ENCODE data around the gene DGAT2.

DGAT2 gene

DNA sequence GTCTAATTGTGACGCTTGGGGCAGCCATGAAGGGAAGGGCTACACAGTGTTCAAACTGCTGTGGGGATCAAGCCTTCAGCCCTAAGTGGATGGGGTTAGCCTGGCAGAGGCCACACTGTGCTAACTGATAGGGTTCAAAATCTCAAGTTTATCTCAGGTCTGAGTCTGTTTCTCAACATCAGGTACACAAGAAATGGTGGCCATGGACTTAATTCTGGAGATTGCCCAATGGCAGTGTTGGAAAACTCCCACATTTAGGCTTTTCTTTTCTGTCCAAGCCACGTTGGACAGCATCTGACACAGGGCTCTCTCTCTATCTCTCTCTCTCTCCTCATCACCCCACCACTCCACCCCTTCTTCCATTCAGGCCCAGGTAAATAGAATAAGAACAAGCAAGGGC is 10.9 kb upstream of the DGAT2 start:
- DNase-seq, result no peak
- ATAC-seq, result no peak

DNA sequence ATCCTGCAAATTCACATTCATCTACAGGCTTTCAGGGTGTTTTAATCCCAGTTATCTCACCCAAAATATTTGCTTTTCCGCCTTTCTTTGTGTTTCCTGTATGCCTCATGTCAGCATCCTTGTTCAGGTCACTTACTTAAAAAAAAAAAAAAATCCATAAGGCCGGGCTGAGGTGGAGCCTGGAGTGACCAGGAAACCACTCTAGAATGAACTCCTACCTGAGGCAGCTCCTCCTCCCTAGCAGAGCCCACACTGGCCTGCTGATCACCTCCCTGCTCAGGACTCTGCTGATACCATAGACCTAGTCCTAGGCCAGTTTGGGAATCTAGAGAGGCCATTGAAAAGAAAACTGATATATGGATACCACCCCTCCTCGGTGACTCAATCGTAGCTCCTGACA is 8.7 kb upstream of the DGAT2 start:
- ATAC-seq, result no peak

DNA sequence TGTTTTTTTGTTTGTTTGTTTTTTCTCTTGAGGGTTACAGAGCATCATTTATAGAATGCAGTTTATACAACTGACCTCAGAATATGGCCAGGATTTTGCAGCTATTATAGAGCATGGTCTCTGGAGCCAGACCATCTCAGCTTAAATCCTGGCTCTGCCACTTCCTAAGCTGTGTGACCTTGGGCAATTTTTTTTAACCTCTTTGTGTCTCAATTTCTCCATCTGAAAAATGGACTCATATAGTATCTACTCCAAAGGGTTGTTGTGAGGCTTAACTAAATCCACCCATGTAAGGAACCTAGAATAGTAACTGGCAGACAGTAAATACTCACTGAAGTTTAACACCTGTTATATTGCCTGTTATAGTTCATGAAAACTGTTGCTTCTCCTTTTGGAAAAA is 8.3 kb upstream of the DGAT2 start:
- DNase-seq, result no peak
- no peak for ATAC-seq

More for the DNA sequence above, 8.7 kb upstream of the DGAT2 start:
- DNase-seq, result no peak

DNA sequence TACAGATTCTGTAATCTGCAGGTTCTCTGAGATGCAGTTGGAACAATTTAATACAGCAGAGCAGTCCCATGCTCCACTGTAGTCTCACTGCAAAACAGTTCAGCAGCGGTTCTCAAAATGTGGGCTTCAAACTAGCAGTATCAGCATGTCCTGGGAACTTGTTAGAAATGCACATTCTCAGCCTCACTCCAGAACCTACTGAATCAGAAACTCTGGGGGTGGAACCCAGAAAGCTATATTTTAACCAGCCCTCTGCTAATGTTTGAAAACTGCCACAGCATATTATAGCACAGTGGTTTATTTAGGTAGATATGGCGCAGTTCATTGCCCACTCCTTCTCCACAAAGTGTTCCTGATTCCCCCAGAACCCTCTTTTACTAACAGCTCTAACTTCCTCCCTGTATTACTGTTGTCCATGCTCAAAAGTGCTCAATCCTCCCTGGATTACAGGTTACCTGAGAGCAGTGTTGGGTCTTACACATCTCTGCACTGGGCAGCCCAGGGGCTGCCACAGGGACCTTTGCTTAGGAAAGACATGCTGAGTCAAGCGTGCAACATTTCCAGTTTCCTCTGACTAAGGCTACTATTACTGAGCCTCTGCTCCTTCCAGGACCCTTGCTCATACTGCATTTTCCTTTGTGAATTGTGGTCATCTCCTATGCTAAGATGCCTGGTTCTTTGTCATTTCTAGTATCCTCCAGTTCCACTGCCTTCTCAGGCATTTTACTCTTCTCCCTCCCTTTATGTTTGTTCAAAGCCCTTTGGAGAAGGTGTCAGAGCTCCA is 7.7 kb upstream of the DGAT2 start:
- ATAC-seq, result no peak
- DNase-seq, result no peak

DNA sequence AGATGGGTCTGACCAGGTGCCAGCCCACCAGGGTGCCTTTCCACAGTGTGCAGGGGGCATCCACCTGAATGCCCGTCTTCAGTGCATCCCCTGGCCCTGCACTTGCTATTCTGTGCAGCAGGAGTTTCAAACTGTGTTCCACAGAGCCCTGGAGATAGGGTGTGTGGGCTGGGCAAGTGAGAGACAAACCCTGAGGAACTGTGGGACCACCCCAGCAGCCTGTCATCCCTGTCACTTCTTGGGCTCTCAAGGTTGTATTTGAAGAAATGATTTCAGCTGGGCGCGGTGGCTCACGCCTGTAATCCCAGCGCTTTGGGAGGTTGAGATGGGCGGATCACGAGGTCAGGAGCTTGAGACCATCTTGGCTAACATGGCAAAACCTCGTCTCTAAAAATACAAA is 6.4 kb upstream of the DGAT2 start:
- no peak for DNase-seq
- ATAC-seq, result no peak

DNA sequence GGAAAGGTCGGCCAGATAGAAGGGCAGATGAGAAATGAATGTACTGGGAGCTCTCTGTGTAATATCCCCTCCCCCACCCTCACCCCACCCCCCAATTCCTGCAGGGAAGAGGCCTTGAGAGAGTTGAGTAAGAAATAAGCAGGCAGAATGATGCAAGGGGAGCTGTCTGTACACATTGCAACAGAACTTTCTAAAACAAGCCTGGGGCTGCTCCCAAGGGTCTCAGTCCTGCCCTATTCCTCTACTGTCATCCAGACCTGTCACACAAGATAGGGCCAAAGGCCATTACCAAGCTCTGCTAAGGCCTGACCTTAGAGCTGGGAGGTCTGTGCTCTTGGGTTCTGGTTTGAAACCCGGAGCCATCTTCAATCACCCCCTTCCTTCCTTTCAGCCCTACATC is 5.7 kb upstream of the DGAT2 start:
- DNase-seq (no peak), ATAC-seq (no peak)

DNA sequence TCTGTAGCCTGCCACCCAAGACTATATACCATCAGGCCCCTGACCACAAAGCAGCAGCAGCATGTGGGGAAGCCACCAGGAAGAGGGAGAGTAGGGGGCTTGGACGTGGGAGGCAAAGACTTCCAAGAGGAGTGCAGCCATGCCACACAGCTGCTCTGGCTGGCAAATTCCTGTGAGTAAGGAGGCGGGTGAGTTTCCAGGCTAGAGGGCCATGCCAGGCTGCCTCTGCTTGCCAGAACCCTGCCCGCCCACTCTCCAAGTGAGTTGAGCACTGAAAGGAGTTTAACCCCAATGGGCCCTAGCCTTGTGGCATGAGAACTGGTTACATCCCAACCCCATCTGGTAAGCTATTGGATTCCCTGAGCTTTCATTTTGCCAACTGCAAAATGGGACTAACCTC is 4.7 kb upstream of the DGAT2 start:
- DNase-seq (no peak), ATAC-seq (no peak)

DNA sequence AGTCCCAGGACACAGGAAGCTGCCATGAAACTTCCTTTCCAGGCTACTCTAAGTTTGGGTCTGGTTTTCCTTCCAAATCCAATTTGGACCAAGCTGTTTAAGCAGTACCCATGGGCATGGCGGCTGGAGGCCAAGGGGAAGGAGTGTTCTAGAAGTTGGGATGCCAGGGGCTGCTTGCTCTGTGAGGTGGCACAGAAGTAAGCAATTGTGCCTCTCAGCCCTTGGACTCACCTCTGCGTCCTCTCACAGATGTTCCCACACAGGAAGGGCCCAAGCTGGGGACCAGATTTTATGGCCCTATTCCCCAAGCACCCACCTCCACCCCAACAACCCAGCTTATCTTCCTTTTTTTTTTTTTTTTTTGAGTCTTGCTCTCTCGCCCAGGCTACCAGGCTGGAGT is 3.5 kb upstream of the DGAT2 start:
- ATAC-seq (no peak), DNase-seq (no peak)

DNA sequence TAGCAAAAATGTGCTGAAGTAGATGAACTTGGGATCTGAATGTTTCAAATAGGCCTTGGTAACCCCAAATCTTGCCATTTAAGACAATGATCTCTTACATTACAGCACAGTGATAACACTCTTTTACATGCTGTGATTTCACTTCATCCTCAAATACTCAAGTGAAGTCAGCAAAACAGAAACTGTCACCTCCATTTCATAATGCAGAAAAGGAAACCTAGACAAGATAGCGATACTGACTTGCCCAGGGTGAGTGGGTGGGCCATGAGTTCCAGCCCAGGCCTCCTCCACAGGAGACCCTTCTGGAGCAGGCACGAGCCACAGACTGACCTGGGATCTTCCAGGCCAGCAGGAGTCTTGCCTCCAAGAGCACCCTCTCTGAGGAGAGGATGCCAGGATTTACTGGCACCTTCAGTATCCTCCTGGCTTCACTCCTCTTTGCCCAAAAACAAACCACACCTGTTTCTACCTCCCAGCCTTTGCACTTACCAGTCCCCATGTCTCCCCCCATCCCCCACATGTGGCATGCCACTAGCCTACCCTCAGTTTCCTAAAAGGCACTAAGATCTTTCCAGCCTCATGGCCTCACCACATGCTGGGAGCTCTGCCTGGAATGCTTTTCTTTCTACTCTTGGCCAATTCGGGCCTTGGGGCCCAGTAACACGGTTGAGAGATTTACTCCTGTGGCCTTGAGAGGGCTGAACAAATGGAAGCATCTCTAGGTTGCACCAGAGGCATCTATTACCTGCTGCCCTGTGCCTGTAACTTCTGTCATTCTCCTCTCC is 1.9 kb upstream of the DGAT2 start:
- no peak for DNase-seq
- ATAC-seq, result no peak

DNA sequence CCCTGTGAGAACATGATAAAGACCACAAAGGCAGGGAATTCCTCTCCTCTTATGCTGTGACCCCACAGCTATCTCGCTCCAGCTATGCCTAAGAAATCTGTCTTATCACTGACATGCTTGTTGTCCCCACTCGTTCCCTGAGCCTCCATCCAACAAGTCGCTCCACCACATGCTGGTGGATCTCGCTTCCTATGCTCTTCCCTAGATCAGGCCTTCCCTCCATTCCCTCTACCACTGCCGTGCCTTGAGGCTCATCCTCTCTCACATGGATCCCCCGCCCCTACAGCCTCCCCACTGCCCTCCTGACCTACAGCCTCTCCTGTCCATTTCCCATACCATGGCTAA is 1.4 kb upstream of the DGAT2 start:
- no peak for ATAC-seq
- no peak for DNase-seq

DNA sequence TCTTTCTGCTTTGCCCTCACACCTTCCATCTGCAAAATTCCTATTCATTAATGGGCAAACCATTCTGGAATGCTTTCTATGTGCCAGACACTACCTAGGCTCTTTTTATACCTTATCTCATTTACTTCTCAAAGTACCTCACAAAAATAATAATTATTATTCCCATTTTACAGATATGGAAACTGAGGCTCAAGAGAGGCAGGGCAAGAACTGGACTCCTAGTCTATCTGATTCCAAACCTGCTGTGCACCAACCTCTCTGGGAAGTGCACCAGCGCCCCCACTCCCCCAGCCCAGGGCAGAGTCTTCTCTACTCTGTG is 826 bp upstream of the DGAT2 start:
- no peak for DNase-seq
- no peak for ATAC-seq

DNA sequence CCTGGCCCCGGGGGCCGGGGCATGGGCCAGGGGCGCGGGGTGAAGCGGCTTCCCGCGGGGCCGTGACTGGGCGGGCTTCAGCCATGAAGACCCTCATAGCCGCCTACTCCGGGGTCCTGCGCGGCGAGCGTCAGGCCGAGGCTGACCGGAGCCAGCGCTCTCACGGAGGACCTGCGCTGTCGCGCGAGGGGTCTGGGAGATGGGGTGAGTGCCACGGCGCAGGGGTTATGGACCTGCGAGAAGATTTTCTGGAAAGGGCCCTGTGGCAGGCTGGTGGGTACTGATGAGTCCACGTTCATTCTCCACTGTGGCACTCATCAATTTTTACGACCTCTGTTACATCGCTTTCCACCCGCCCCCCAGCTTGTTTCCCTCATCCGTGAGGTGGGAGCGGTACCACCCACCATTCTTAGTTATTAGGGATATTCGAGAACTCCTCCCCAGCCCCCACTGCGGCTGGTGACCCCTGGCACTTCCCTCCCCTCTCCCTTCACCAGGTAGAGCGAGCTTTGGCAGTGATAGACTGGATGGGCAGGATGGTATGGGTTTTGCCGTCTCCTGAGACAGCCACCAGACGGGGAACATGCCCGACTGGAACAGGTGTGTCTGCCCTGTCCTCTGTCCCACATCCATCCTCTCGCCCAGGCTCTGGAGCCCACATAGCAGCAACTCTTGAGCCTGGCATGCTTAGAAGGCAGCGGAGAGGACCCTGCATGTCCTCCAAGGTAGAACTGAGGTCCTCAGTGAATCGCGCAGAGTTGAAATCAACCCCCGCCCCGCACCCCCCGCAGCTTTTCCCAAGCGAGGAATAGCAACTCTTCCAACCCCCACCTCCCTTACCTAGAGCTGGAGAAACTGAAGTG is 562 bp downstream of the DGAT2 start:
- peak; percentile 16 for DNase-seq
- no peak for ATAC-seq

DNA sequence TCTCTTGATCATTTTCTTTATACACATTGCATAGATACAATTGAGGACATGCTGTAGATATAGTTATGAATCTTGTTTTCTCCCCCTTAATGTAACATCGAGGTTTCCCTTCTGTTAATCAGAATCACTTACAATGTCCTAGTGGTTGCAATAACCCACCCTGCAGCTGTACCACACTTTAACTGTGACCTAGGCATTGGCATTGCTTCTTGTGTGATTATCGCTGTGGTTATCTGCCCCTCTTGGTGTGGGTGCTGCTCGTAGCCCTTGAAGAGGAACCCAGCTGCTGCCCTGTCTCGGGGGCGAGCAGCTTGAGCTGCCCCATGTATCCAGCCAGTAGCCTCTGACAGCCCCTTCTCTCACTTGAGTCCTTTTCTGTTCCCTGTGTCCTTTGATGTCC is 1.5 kb downstream of the DGAT2 start:
- no peak for DNase-seq
- no peak for ATAC-seq

DNA sequence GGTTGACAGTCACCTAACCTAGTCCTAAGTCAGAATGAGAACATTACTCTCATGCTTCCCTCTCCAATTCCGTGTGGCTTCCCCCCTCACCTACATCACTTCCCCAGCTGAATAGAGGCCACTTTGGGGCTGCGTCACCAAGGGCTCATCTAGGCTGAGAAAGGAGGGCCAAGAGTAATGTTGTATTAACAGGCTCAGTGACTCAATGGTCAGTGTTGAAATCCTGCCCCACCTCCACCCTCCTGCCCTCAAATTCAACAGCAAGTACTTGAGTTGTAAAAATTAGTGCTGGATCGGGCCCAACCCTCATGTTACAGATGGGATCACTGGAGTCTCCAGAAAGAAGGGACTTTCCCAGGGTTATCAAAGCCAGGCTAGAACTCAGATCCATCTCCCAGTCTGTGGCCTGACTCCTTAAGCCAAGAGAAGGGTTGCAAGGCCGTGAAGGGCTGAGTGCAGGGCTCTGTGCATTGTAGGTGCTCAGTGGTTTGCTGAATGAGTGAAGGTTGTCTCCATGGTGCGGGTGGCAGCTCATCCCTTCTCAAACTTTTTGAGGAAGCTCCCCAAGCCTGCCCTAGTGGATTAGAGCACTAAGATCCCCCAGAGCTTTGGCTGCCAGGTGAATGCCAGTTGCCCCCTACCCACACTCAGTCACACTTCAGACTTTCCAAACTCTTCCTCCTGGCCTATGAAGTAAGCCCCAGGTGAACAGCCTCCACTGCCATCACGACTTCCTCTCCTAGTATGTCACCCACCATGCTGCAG is 3.2 kb downstream of the DGAT2 start:
- DNase-seq, result no peak

DNA sequence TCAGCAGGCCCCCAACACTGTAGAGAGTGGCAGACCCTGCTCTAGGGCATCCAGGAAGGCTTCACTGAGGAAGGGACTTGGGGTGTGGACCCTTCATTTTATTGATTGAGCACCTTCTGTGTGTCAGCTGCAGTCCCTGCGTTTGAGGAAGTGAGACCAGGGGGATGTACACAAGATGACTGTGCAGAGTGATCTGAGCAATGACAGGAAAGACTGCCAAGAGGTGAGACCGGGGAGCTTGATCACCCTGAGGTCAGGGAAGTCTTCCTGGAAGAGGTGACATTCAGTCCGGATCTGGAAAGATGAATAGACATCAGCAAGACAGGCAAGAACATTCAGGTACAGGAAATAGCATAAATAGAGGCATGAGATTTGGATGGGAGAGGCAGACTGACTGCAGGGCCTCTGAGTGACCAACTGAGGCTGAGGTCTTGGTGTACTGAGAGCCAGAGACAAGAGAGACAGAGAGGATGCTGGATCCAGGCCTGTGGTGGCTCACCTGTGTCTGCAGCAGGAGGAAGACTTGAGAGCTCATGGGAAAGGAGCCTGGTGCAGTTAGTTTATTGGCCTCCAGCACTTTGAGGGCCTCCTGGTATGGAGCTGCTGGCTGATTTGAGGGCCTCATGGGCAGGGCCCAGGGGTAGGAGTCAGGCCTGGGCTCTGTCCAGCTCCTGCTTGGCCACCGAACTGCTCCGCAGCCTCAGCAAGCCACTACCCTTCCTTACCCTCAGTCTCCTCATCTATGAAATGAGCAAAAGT is 5.2 kb downstream of the DGAT2 start:
- DNase-seq (peak; percentile 27), ATAC-seq (peak; percentile 52)

More for the DNA sequence above, 3.2 kb downstream of the DGAT2 start:
- no peak for ATAC-seq

DNA sequence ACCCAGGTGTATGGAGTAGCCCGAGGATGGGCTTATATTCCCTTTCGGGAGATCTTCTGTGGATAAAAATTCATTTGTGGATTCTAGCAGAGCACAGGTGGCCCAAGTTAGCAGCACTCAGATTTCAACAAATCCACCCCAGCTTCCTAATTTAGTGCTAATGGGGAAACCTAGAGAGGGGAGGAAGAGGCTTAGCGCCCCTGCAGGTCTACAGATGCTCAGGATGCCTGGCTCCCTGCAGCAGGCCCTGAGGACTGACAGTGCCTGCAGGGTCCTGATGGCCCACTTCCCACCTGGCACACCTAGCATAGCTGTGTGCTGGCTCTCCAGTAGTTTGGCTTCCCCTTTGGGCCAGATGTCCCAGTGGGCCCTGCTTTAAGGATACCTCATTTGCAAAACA is 6.5 kb downstream of the DGAT2 start:
- ATAC-seq (no peak), DNase-seq (no peak)

DNA sequence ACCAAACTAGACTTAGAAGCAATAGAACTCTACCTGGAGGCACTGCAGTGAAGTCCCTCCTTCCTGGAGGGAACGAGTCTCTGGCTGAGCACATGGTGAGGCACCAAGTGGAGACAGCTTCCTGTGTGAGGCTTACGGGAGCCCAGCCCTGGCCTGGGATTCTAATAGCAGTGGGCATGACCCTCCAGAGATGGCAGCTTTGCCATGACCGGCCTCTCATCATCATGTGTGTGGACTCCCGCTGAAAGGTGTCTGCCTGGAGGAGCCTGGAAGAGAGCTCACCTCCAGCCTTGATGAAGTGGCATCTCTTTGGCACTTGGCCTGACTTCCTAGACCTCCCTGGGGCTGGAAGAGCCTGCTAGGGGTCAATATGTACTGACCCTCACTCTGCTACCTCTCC is 8.0 kb downstream of the DGAT2 start:
- no peak for DNase-seq
- ATAC-seq, result no peak

DNA sequence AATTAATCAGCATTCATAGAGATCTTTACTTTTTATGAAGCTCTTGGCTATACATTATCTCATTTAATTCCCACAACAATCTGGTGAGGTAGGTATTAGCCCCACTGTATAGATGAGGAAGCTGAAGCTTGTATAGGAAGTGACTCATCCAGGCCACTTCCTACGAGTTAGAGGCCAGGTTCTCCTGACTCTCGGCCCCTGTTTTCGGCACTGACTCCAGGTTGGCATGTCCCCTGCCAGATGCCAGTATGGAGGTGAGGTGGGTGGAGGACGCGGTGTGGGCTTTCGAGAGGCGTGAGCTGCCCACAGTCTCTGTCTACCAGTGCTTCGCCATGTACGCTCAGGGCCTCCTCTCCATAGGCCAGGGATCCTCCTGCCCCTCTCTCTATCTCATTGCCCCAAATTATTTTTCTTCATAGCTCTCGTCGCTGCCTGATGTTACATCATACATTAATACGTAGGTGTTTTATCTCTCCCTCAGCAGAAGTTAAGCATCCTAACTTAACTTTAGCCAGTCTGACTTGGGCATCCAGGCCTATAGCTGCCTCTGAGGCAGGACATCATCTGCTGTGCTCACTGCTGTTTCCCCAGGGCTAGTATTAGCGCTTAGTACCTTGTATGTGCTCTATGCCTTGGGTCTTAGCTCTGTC is 9.0 kb downstream of the DGAT2 start:
- DNase-seq, result no peak
- no peak for ATAC-seq

DNA sequence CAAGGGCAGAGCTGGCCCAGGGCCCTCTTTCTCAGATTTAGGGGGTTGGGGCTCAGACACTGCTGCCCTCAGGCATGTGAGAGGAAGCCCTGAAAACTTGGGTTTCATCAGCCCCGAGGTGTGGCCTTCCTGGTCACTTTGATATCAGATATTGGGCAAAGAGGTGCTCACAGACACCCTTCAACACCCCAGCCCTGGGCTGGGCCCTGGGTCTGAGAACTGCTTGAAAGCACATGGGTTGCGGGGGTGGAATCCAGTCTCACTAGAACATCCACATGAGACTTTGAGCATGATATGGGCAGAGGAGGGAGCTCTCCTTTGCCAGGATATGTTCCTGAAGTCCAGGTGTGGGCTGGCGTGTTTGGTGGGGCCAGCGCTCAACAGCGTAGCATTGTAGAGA is 10.4 kb downstream of the DGAT2 start:
- DNase-seq (no peak), ATAC-seq (no peak)

DNA sequence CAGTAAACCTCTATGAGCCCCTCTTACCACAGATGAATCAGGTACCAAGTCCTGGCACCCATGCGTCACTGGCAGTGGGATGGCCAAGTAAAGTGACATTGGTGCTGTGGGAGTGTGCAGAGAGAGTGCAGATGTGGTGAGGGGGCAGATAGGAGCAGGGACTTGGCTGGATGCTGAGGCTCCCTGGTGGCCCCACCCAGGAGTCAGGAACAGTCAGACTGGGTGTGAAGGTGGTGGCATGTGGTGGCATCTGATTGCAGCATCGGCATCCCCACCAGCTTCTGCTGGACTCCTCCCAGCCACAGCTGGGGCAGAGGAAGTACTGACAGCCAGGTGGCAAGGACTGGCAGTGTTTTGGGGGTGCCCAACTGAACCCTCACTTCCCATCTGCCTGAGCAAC is 11.4 kb downstream of the DGAT2 start:
- ATAC-seq (no peak), DNase-seq (no peak)

DNA sequence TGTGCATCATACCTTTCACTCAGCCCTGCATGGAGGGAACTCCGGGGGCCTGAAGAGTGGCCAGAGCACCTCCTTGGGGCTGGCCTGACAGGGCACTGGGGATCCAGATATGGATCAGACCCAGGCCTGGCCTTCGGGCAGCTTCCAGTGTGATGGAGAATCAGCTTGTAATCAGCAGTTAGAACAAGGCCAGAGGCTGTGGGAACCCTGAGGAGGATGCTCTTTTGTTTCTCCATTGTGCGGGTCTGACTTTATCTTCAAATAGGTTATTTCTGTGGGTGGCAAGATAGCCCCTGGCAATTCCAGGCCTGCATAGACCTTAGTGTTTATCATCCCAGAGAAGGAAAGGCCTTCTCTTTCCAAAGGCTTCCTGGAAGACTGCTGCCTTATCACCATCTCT is 12.3 kb downstream of the DGAT2 start:
- no peak for ATAC-seq
- no peak for DNase-seq

All from stimulated activated naive CD8-positive, alpha-beta T cell treated with anti-CD3 and anti-CD28 coated beads, Interleukin-15, Interleukin-2, amounts not matched to agents 100 U/mL and 50 U/mL, for 24 hours (primary cell).